GM18505 (cell line): ENCODE results near the gene PLCH2.

Experiments
- ATAC-seq: cut with Tn5 transposase; IDR thresholded peaks from one replicate; pipeline ENCODE4 v1.9.1; 2021; ENCODE audit not compliant: unreplicated experiment
- POLR2A ChIP-seq: IDR thresholded peaks from 4 replicates; pipeline ENCODE4 v1.6.1; 2011; ENCODE audit warnings: borderline replicate concordance; ENCODE audit not compliant: insufficient read depth, insufficient read length; ENCODE audit errors: extremely low read depth

Gene PLCH2

DNA sequence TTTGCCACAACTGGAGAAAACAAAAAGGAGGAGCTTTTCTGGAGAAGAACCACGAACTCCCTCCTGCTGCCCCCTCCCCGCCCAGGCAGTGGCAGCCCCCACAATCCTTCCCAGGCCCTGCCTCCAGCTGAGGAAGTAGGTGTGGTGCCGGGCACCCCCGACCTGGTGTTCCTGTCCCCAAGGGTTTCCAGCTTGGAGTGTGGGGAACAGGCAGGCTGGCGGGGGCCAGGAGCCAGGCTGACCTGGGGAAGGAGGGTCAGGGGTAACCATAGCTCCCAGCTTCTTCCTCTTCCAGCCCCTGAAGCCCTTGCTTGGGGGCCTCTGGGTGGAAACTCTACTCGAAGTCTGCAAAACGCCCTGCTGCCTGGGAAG lies 58.2 kb downstream of the PLCH2 start:
- ATAC-seq = no peak
- no peak for TF ChIP-seq POLR2A

DNA sequence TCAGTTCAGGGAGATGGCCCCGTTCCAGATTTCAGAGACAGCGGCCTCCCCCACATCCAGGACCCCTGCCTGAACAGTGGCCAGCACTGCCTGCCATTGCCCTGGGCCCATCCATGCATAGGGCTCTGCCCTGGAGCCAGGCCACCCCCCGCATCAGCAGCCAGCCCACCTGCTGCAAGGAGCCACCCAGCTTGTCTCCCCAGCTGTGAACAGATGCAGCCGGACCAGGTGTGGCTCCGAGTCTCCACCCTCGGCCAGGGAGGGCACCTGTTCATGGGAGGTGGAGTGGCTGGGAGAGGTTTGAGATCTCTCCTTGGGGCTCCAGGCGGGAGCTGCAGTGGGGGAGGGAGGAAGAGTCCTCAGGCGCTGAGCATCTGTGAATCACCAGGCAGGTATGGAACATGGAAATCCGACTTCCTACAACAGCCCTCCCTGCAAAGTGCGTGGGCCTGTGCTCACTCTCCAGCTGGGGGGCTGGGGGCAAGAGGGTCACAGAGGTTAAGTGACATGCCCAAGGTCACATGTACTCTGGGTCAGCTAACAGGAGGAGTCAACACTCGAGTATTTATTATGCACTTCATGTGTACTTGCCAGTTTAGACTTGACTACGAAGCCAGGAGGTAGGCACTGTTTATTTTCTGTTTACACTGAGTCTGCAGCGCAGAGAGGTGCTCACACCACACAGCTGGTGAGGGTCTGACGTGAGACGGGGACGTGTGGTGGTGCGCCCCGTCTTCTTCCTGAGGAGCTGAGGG lies 58.8 kb downstream of the PLCH2 start:
- ATAC-seq = no peak
- no peak for TF ChIP-seq POLR2A

DNA sequence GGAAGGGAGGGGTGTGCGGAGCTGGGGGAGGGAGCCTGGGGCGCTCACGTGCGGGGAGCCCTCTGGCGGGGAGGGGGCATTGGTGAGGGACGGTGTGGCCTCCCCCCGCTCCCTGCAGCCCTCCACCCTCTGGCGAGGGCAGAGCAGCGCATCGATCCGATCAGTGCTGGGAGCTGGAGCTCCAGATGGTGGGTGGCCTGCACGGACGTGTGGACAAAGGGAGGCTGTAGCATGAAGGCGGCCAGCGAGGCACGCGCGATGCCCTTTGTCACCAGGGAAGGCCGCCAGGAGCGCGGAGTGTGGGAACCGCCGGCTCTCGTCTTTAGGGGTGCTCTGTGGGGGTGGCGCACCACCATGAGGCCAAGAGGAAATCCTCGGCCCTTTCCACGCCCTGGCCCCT lies 59.4 kb downstream of the PLCH2 start:
- no peak for ATAC-seq
- TF ChIP-seq POLR2A = no peak

DNA sequence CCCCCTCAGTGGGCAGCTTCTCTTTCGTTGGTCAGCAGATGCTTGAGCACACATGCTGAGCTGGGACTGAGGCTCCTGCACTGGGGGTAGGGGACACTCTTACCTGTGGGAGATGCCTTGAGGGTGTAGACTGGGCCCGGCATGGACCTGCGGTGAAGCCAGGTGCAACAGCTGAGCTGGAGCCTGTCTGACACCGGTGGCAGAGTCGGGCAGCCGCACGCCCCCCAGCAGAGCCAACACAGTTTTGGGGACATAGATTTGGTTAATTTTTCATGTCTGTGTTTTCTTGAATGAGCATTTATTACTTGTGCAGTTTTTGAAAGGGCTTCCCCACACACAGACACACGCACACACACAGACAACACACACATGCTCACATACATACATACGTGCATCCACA lies 59.9 kb downstream of the PLCH2 start:
- ATAC-seq = no peak
- TF ChIP-seq POLR2A = no peak

DNA sequence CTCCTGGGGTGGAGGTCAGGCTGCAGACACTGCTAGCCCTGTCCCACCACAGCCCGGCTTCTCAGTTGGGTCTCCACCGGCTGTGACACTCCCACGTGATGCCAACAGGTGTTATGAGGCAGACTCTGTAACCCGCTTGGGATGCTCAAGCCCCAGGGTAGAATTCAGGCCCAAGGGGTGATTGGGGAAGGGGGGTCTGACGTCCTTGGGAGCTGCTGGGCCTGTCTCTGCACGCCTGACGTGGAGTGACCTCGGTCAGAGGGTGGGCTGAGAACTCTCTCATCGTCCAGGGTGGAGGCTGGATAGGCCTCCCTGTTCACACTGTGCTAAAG lies 61.7 kb downstream of the PLCH2 start:
- no peak for TF ChIP-seq POLR2A
- ATAC-seq = no peak

DNA sequence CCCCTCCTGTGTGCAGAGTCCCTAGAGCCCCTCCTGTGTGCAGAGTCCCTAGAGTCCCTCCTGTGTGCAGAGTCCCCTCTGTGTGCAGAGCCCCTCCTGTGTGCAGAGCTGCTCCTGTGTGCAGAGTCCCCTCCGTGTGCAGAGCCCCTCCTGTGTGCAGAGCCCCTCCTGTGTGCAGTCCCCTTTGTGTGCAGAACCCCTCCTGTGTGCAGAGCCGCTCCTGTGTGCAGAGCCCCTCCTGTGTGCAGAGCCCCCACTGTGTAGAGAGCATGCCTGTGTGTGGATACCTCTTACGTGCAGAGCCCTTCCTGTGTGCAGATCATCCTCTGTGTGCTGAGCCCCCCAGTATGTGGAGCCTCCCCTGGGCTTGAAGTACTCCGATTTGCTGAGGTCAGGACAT lies 62.3 kb downstream of the PLCH2 start:
- TF ChIP-seq POLR2A = no peak
- no peak for ATAC-seq

DNA sequence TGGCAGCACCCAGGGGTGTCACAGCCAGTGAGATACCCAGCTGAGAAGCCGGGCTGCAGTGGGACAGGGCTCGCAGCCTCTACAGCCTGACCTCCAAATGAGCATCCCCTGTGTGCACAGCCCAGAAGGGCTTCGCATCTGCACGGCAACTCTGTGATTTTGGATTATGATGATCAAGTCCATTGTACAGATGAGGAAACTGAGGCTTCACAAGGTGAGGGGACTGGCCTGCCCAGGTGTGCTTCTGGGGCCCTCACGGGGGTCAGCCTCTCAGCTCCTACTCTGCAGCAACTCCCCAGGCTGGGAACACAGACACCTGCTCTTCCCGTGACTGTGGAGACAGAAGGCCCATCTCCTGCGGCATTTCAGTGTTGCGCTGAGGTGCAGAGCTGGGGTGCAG lies 62.8 kb downstream of the PLCH2 start:
- no peak for TF ChIP-seq POLR2A
- no peak for ATAC-seq

- no peak for ATAC-seq
- TF ChIP-seq POLR2A = no peak
Observed at GRCh38 chr1:2539312-2539907, 63.3 kb downstream of the PLCH2 start.

GRCh38 chr1:2540816-2541492 lies 64.9 kb downstream of the PLCH2 start:
- no peak for ATAC-seq
- no peak for TF ChIP-seq POLR2A

- no peak for TF ChIP-seq POLR2A
- ATAC-seq = no peak
Observed at GRCh38 chr1:2541619-2542245, 65.6 kb downstream of the PLCH2 start.

DNA sequence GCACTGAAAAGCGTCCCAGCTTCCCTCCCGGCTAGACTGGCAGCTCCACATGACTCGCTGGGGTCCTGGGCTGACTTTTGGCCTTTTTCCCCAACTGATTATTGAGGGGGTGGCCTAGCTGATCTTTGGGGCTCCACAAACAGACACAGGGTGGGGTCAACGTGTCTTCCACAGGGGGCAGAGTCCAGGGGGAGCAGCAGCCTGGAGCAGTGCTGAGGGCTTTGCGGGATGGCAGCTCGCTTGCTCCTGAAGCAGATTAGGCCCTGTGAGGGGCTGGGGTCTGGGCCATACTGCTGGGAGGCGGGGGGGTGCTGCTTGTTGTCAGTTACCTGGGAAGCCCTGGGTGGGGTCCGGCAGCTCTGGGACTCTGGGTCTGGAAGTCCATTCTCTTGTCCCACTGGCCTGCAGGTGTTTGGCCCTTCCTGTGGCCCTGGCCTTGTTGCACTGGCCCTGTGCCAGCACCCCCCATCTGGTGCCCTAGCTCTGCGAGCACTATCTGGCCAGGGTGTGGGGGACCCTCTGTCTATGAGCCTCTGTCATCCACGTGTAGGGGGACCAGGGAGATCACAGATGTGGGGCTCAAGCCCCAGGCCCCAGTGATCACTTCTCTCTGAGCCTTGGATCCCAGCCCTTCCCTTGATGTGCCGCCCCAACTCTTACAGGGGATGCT lies 66.3 kb downstream of the PLCH2 start:
- no peak for TF ChIP-seq POLR2A
- ATAC-seq = no peak

- no peak for TF ChIP-seq POLR2A
- no peak for ATAC-seq
Observed at GRCh38 chr1:2543543-2544092, 67.5 kb downstream of the PLCH2 start.
